SK-N-SH treated with all-trans-retinoic acid at 6 μM for 48 hours (cell line): ENCODE data around the gene CAMK2B.

Experiments
- ARNTL ChIP-seq: fragments of 450-650 bp; formaldehyde crosslinking; IDR thresholded peaks from 2 replicates; pipeline ENCODE4 v1.5.0; 2020; ENCODE audit warnings: low read depth, mild to moderate bottlenecking, moderate library complexity, borderline replicate concordance
- CSDC2 ChIP-seq: fragments of 250-450 bp; sonication (Bioruptor Pico); IDR thresholded peaks from 2 replicates; pipeline ENCODE4 v1.5.0; 2020; ENCODE audit warnings: mild to moderate bottlenecking, moderate library complexity
- GLIS3 ChIP-seq: fragments of 250-450 bp; sonication (Bioruptor Pico); IDR thresholded peaks from 2 replicates; pipeline ENCODE4 v1.5.0; 2020; ENCODE audit warnings: mild to moderate bottlenecking, moderate library complexity
- ISL1 ChIP-seq: fragments of 250-450 bp; sonication (Bioruptor Pico); IDR thresholded peaks from 2 replicates; pipeline ENCODE4 v2.1.2; 2022; ENCODE audit warnings: mild to moderate bottlenecking, moderate library complexity
- PPARA ChIP-seq: fragments of 250-450 bp; sonication (Bioruptor Pico); IDR thresholded peaks from 2 replicates; pipeline ENCODE4 v1.5.0; 2020; ENCODE audit warnings: mild to moderate bottlenecking, borderline replicate concordance
- SNAI2 ChIP-seq: fragments of 250-450 bp; sonication (Bioruptor Pico); IDR thresholded peaks from 2 replicates; pipeline ENCODE4 v1.5.0; 2020; ENCODE audit warnings: mild to moderate bottlenecking, moderate library complexity
- TCF4 ChIP-seq: fragments of 250-450 bp; sonication (Bioruptor Pico); IDR thresholded peaks from 2 replicates; pipeline ENCODE4 v1.8.0; 2021; ENCODE audit warnings: mild to moderate bottlenecking, moderate library complexity, borderline replicate concordance
- TOX ChIP-seq: fragments of 250-450 bp; sonication (Bioruptor Pico); IDR thresholded peaks from 2 replicates; pipeline ENCODE4 v1.8.0; 2021; ENCODE audit warnings: mild to moderate bottlenecking, moderate library complexity, borderline replicate concordance
- ZC3H10 ChIP-seq: fragments of 250-450 bp; sonication (Bioruptor Pico); IDR thresholded peaks from 2 replicates; pipeline ENCODE4 v1.5.1; 2021; ENCODE audit warnings: mild to moderate bottlenecking, moderate library complexity
- ZFP3 ChIP-seq: fragments of 250-450 bp; sonication (Bioruptor Pico); IDR thresholded peaks from 2 replicates; pipeline ENCODE4 v1.5.0; 2020; ENCODE audit warnings: mild to moderate bottlenecking, moderate library complexity
- ZFP30 ChIP-seq: fragments of 450-650 bp; formaldehyde crosslinking; IDR thresholded peaks from 2 replicates; pipeline ENCODE4 v1.5.0; 2022; ENCODE audit warnings: mild to moderate bottlenecking, moderate library complexity
- ZNF70 ChIP-seq: fragments of 450-650 bp; formaldehyde crosslinking; IDR thresholded peaks from 2 replicates; pipeline ENCODE4 v1.5.0; 2020; ENCODE audit warnings: mild to moderate bottlenecking, moderate library complexity
- TF ChIP-seq, protein P1 (sequence below): fragments of 250-450 bp; sonication (Bioruptor Pico); IDR thresholded peaks from 2 replicates; pipeline ENCODE4 v1.5.1; 2020; ENCODE audit warnings: low read depth, mild to moderate bottlenecking, moderate library complexity

DNA sequence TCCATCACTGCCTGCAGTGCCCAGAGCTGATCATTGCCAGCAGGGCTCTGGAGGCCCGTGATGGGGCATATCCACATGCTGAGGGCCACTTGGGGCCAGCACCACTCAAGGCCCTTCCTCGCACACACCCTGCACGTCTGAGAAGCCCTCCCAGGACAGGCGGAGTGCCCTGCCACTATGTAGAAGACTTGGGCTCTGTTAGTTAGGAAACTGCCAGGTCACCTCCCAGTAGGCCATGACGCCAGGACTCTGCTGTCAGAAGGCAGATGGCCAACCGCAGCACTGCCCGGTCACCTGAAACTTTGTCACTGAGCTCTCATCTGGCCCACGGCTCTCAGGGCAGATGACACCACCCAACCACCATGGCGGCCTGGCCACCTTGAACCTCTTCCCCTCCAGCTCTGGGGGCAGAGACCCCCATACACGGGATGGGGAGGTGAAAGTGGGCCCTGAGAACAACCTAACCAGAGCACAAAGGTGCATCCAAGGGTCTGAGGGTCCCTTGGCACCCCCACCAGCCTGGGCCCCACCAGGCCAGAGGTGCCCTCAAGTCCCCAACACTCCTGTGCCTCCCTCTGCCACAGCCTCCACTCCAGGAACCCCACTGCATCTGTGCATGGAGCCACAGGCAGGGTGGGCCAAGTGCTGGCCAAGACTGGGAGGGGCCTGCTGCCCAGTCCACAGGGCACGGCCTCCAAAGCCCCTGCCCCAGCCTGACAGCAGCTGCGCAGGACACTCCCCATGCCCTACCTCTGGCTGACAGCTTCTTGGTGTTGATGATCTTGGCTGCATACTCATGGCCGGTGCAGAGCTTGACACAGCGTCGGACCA lies 41.8 kb downstream of the CAMK2B start:
- TF ChIP-seq TCF4 (CRISPR knock-in tag), result no peak
- TF ChIP-seq CSDC2, result no peak
- TF ChIP-seq ZFP3 (CRISPR knock-in tag), result no peak
- no peak for TF ChIP-seq ARNTL
- TF ChIP-seq, protein P1, sequence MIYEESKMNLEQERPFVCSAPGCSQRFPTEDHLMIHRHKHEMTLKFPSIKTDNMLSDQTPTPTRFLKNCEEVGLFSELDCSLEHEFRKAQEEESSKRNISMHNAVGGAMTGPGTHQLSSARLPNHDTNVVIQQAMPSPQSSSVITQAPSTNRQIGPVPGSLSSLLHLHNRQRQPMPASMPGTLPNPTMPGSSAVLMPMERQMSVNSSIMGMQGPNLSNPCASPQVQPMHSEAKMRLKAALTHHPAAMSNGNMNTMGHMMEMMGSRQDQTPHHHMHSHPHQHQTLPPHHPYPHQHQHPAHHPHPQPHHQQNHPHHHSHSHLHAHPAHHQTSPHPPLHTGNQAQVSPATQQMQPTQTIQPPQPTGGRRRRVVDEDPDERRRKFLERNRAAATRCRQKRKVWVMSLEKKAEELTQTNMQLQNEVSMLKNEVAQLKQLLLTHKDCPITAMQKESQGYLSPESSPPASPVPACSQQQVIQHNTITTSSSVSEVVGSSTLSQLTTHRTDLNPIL (CRISPR knock-in tag), result no peak
- no peak for TF ChIP-seq PPARA (CRISPR knock-in tag)
- TF ChIP-seq ZNF70, result no peak
- TF ChIP-seq ISL1, result no peak
- TF ChIP-seq SNAI2 (CRISPR knock-in tag), result no peak
- TF ChIP-seq ZC3H10 (CRISPR knock-in tag), result no peak
- no peak for TF ChIP-seq ZFP30 (CRISPR knock-in tag)
- no peak for TF ChIP-seq TOX (CRISPR knock-in tag)
- TF ChIP-seq GLIS3 (CRISPR knock-in tag), result no peak
